ENCODE measurements around the gene MAPK4. TPM values are rescaled to one million over a fixed set of nuclear protein-coding genes. Genes with fewer than 3 reads are reported as not detected.
"Not testable (repeated sequence)": the region's sequence is repeated elsewhere in the genome, so short reads cannot be mapped to it uniquely, and the experiment has no call there.

The MAPK4 gene
- total RNA-seq = 1 to 10 TPM; 1.0 to 1.6 TPM

- Histone ChIP-seq H3K27ac (peak within 1 kb of the TSS; percentile 41 to 78 (median 68)), H3K4me1 (peaks cover 14% of the 10 kb centered on the region), H3K36me3 (replicated peaks in 1 of 2; ENCODE audit: insufficient read depth in 1 of 2, low read depth in 2 of 2) (no peaks in the 10 kb centered on the region), H3K9me3 (no peaks in the 10 kb centered on the region), H3K27me3 (no peaks in the 10 kb centered on the region), H3K4me3 (peak within 1 kb of the TSS; percentile 40 to 53)
- 0 to 1% methylated on average over 12 to 67 of the region's 109 CpGs for WGBS, 2 donors
- ATAC-seq (peak; percentile 91), DNase-seq (peak; percentile 61 to 80 (median 64))
- intact Hi-C loops (cut with DNase I) = no loop called here
- TF ChIP-seq, protein P1, sequence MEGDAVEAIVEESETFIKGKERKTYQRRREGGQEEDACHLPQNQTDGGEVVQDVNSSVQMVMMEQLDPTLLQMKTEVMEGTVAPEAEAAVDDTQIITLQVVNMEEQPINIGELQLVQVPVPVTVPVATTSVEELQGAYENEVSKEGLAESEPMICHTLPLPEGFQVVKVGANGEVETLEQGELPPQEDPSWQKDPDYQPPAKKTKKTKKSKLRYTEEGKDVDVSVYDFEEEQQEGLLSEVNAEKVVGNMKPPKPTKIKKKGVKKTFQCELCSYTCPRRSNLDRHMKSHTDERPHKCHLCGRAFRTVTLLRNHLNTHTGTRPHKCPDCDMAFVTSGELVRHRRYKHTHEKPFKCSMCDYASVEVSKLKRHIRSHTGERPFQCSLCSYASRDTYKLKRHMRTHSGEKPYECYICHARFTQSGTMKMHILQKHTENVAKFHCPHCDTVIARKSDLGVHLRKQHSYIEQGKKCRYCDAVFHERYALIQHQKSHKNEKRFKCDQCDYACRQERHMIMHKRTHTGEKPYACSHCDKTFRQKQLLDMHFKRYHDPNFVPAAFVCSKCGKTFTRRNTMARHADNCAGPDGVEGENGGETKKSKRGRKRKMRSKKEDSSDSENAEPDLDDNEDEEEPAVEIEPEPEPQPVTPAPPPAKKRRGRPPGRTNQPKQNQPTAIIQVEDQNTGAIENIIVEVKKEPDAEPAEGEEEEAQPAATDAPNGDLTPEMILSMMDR (IDR thresholded peaks at IDR 0.05) = no peak
- TF ChIP-seq POLR2A (IDR thresholded peaks at IDR 0.05) = peak in 2 of 3 donors; percentile 45 to 48
These were observed at the start of gene MAPK4 for GRCh38 chr18:50559752-50560680. Gene MAPK4 (plus strand): TSS chr18:50560087. CDS start chr18:50663959, 103,872 bp downstream.

DNA sequence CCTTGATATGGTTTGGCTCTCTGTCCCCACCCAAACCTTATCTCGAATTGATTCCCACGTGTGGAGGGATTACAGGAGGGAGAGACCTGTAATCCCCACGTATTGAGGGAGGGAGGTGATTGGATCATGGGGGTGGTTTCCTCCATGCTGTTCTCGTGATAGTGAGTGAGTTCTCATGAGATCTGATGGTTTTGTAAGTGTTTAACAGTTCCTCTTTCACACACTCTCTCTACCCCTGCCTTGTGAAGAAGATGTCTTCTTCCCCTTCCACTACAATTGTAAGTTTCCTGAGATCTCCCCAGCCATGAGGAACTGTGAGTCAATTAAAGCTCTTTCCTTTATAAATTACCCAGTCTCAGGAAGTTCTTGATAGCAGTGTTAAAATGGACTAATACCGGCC lies 42.6 kb upstream of the MAPK4 start:
- H3K4me1 ChIP-seq; H3K9me3 ChIP-seq; H3K27me3 ChIP-seq; H3K4me3 ChIP-seq; intact Hi-C loops (cut with DNase I); DNase-seq; H3K27ac ChIP-seq; H3K36me3 ChIP-seq (replicated peaks in 1 of 2; ENCODE audit: insufficient read depth in 1 of 2, low read depth in 2 of 2); ATAC-seq: not testable (repeated sequence)
- 63 to 65% methylated on average over 5 of the region's 5 CpGs for WGBS, 2 donors

GRCh38 chr18:50518787-50519546 lies 40.9 kb upstream of the MAPK4 start:
- ATAC-seq = no peak
- intact Hi-C loops (cut with DNase I) = no loop called here

GRCh38 chr18:50523165-50523564 lies 36.7 kb upstream of the MAPK4 start:
- Histone ChIP-seq H3K27me3 (no peaks in the 10 kb centered on the region), H3K36me3 (replicated peaks in 1 of 2; ENCODE audit: insufficient read depth in 1 of 2, low read depth in 2 of 2) (no peaks in the 10 kb centered on the region), H3K4me3 (no peak overlapping the region), H3K27ac (peak overlapping the region in 1 of 4 donors; percentile 10), H3K4me1 (peaks cover 9% of the 10 kb centered on the region), H3K9me3 (no peaks in the 10 kb centered on the region)
- no peak for TF ChIP-seq POLR2A (IDR thresholded peaks at IDR 0.05)
- TF ChIP-seq, protein P1 (IDR thresholded peaks at IDR 0.05) = no peak
- ATAC-seq (no peak), DNase-seq (no peak)
- WGBS, 2 donors = 69 to 71% methylated on average over 6 of the region's 6 CpGs
- intact Hi-C loops (cut with DNase I) = no loop called here

More at GRCh38 chr18:50518787-50519546, 40.9 kb upstream of the MAPK4 start:
- TF ChIP-seq, protein P1 (IDR thresholded peaks at IDR 0.05) = no peak
- no peak for TF ChIP-seq POLR2A (IDR thresholded peaks at IDR 0.05)
- 82 to 88% methylated on average over 4 of the region's 4 CpGs for WGBS, 2 donors
- Histone ChIP-seq H3K36me3 (replicated peaks in 1 of 2; ENCODE audit: insufficient read depth in 1 of 2, low read depth in 2 of 2) (no peaks in the 10 kb centered on the region), H3K4me3 (no peak overlapping the region), H3K27ac (no peak overlapping the region), H3K27me3 (no peaks in the 10 kb centered on the region), H3K9me3 (no peaks in the 10 kb centered on the region), H3K4me1 (no peaks in the 10 kb centered on the region)
- no peak for DNase-seq

Measured in body of pancreas (tissue), 4 donors.